Right lobe of liver (tissue), 4 donors: Measurements from ENCODE around the gene WSCD2.

Experiments used
- POLR2A ChIP-seq: fragments of 450-650 bp; IDR thresholded peaks from one replicate; pipeline ENCODE4 v1.6.1; 2017; ENCODE audit warnings: antibody characterized with exemption, mild to moderate bottlenecking
- TF ChIP-seq, protein P1 (sequence below), 4 donors: fragments of 200-600 bp in 3 of 4; fragments of 450-650 bp in 1 of 4; IDR thresholded peaks; one replicate each; pipeline versions ENCODE4 v1.5.1 to v1.8.0; 2016 to 2022; ENCODE audit warnings: antibody characterized with exemption in 4 of 4, mild to moderate bottlenecking in 2 of 4
- donor health status: DM: no; HTN: no; CAD: no.
- donor health status: DM: no; HTN: no; CAD: no.
- donor health status: DM: no; HTN: yes; CAD: no.

GRCh38 chr12:108080363-108080762, 48.7 kb upstream of the WSCD2 start:
- TF ChIP-seq POLR2A, result no peak
- TF ChIP-seq, protein P1, sequence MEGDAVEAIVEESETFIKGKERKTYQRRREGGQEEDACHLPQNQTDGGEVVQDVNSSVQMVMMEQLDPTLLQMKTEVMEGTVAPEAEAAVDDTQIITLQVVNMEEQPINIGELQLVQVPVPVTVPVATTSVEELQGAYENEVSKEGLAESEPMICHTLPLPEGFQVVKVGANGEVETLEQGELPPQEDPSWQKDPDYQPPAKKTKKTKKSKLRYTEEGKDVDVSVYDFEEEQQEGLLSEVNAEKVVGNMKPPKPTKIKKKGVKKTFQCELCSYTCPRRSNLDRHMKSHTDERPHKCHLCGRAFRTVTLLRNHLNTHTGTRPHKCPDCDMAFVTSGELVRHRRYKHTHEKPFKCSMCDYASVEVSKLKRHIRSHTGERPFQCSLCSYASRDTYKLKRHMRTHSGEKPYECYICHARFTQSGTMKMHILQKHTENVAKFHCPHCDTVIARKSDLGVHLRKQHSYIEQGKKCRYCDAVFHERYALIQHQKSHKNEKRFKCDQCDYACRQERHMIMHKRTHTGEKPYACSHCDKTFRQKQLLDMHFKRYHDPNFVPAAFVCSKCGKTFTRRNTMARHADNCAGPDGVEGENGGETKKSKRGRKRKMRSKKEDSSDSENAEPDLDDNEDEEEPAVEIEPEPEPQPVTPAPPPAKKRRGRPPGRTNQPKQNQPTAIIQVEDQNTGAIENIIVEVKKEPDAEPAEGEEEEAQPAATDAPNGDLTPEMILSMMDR (IDR thresholded peaks at IDR 0.05), result no peak
